Measurements from ENCODE around the gene RUFY3. TPM values are rescaled to one million over a fixed set of nuclear protein-coding genes. Genes with fewer than 3 reads are reported as not detected.
A peak's percentile ranks its signal among the peaks of the same experiment; 100 is the strongest.

RUFY3 gene
- total and polyA plus RNA-seq, 9 of the 15 experiments (the other 6 are each of a cell fraction or from before 2014, with no cell fraction given) = 4.2 to 31.1 (median 21.5) TPM

- no peak for TF ChIP-seq CHD1 (IDR thresholded peaks at IDR 0.05; ENCODE audit: low read length)
- peak; percentile 77 to 79 for TF ChIP-seq NRF1 (conservative IDR thresholded peaks at IDR 0.05 in 1 of 2, IDR thresholded peaks at IDR 0.05 in 1 of 2)
- no peak for TF ChIP-seq TCF15 (CRISPR knock-in tag; IDR thresholded peaks at IDR 0.05)
- TF ChIP-seq WHSC1 (IDR thresholded peaks at IDR 0.05; ENCODE audit: low read length) = no peak
- TF ChIP-seq USF1 (CRISPR knock-in tag; IDR thresholded peaks at IDR 0.05) = peak; percentile 61
- TF ChIP-seq TBP (optimal IDR thresholded peaks at IDR 0.05; ENCODE audit: low read depth, low read length) = no peak
- TF ChIP-seq ZKSCAN1 (IDR thresholded peaks at IDR 0.05; ENCODE audit: low read depth, low read length) = no peak
- no peak for TF ChIP-seq PTTG1 (tag; IDR thresholded peaks at IDR 0.05; ENCODE audit: low read depth)
- TF ChIP-seq ARHGAP35 (IDR thresholded peaks at IDR 0.05; ENCODE audit: partially characterized antibody) = no peak
- TF ChIP-seq ZNF274 (IDR thresholded peaks at IDR 0.05; ENCODE audit: borderline replicate concordance, low read depth, low read length) = no peak
- TF ChIP-seq CHD7 (IDR thresholded peaks at IDR 0.05; ENCODE audit: low read depth, low read length) = no peak
- 0 out of 2 replicates have a peak, but pooled peaks have one; percentile 52 for TF ChIP-seq MTA3 (IDR thresholded peaks at IDR 0.05; ENCODE audit: borderline replicate concordance)
- TF ChIP-seq ILK (tag; IDR thresholded peaks at IDR 0.05; ENCODE audit: borderline replicate concordance, low read depth) = no peak
- no peak for TF ChIP-seq TCF3 (CRISPR knock-in tag; IDR thresholded peaks at IDR 0.05)
- TF ChIP-seq YBX1 (IDR thresholded peaks at IDR 0.05) = no peak
- no peak for TF ChIP-seq ZC3H4 (CRISPR knock-in tag; IDR thresholded peaks at IDR 0.05; ENCODE audit: borderline replicate concordance)
Measured at GRCh38 chr4:70705183-70706043, 16.4 kb upstream of the RUFY3 start (continued).

All from K562 (cell line).